HepG2 (cell line): ENCODE measurements around the gene ANK3. TPM values are rescaled to one million over a fixed set of nuclear protein-coding genes. Genes with fewer than 3 reads are reported as not detected.

Experiments
- ATAC-seq: fragments of 200-7000 bp; cut with Tn5 transposase; 3 replicates; pipeline ENCODE4 v1.9.1; 2020; ENCODE audit warnings: mild to moderate bottlenecking, moderate library complexity
- BruUV-seq: library from RNA; stranded (reverse); fragments of 400-500 nt; replicated peaks from 2 replicates; lab custom pipeline; 2021; lab: Mats Ljungman, UMichigan
- CTCF ChIA-PET: fragments of 300-600 bp; formaldehyde crosslinking; extraction: SDS; loops from one replicate; lab custom pipeline; 2021; ENCODE audit warnings: low total read pairs, inconsistent platforms, low intra/inter-chr PET ratio; lab: Yijun Ruan, JAX
- POLR2A ChIA-PET: fragments of 350-600 bp; sonication (Branson Sonifier 250); formaldehyde crosslinking; loops from one replicate; lab custom pipeline; 2020; ENCODE audit warnings: antibody characterized with exemption, inconsistent platforms; lab: Yijun Ruan, JAX
- DNase-seq: peaks from one replicate; pipeline ENCODE4 v3.0.0-alpha.2; 2015; ENCODE audit warnings: low spot score
- FAIRE-seq: peaks from 3 replicates; lab custom pipeline; 2011; peaks lifted over from hg19 to GRCh38; lab: Jason Lieb, UNC
- H2AFZ ChIP-seq: one replicate; pipeline ENCODE4 v1.6.1; 2011; ENCODE audit warnings: low read length, inconsistent platforms
- H3K27ac ChIP-seq: fragments of 300-600 bp; 3 replicates; pipeline ENCODE4 v1.8.0; 2011; ENCODE audit warnings: mixed run types, mild to moderate bottlenecking, mixed read lengths, low read length, inconsistent platforms; ENCODE audit not compliant: insufficient read depth; ENCODE audit errors: extremely low read length
- H3K27me3 ChIP-seq, 2 experiments: fragments of 200-600 bp in 1 of 2; 2 replicates in 1 of 2; 3 replicates in 1 of 2; pipeline versions ENCODE4 v1.6.0 to v1.8.0; 2011; ENCODE audit warnings: low read length in 2 of 2, mild to moderate bottlenecking in 2 of 2, moderate library complexity in 2 of 2, inconsistent platforms in 1 of 2; ENCODE audit not compliant: insufficient read depth in 2 of 2, control insufficient read depth in 1 of 2
- H3K36me3 ChIP-seq, 2 experiments: fragments of 200-600 bp in 1 of 2; replicated peaks in 1 of 2; 2 replicates in 1 of 2; 3 replicates in 1 of 2; pipeline versions ENCODE4 v1.5.1 to v1.8.0; 2011; ENCODE audit warnings: low read length in 2 of 2, inconsistent platforms in 1 of 2; ENCODE audit not compliant: insufficient read depth in 2 of 2, control insufficient read depth in 1 of 2
- H3K4me1 ChIP-seq: 2 replicates; pipeline ENCODE4 v1.5.1; 2012; ENCODE audit warnings: low read length, inconsistent platforms; ENCODE audit not compliant: insufficient read depth
- H3K4me2 ChIP-seq: 2 replicates; pipeline ENCODE4 v1.6.0; 2011; ENCODE audit warnings: low read depth, low read length, inconsistent platforms
- H3K4me3 ChIP-seq, 3 experiments: fragments of 200-600 bp in 1 of 3; sonication (generic), shearing (Covaris generic) in 1 of 3; replicated peaks in 1 of 3; 2 replicates each; pipeline ENCODE4 v1.5.1; 2011 to 2016; ENCODE audit warnings: low read length in 3 of 3, inconsistent platforms in 2 of 3, low read depth in 2 of 3, mild to moderate bottlenecking in 2 of 3, control low read depth in 1 of 3, mixed read lengths in 1 of 3; ENCODE audit not compliant: insufficient read depth in 1 of 3
- H3K79me2 ChIP-seq: one replicate; pipeline ENCODE4 v1.6.1; 2011; ENCODE audit warnings: low read length, inconsistent platforms; ENCODE audit not compliant: insufficient read depth
- H3K9ac ChIP-seq: 2 replicates; pipeline ENCODE4 v1.6.0; 2011; ENCODE audit warnings: mild to moderate bottlenecking, low read depth, low read length, inconsistent platforms; ENCODE audit not compliant: insufficient read depth
- H3K9me3 ChIP-seq: 2 replicates; pipeline ENCODE4 v1.5.1; 2012; ENCODE audit warnings: mild to moderate bottlenecking, low read length
- H4K20me1 ChIP-seq: 2 replicates; pipeline ENCODE4 v1.6.0; 2011; ENCODE audit warnings: inconsistent platforms, mild to moderate bottlenecking, low read length, moderate library complexity; ENCODE audit not compliant: insufficient read depth
- BCL6 ChIP-seq: IDR thresholded peaks from 2 replicates; pipeline ENCODE4 v1.6.1; 2016; ENCODE audit warnings: missing genetic modification reagents, missing compliant biosample characterization
- CBX2 ChIP-seq, 2 experiments: fragments of 200-600 bp in 1 of 2; sonication (generic); formaldehyde crosslinking in 1 of 2; IDR thresholded peaks; 2 replicates each; pipeline versions ENCODE4 v1.7.0 to v1.8.1; 2018 to 2022; ENCODE audit warnings: low read depth in 2 of 2, low read length in 1 of 2, mild to moderate bottlenecking in 1 of 2, missing genetic modification reagents in 1 of 2
- CBX5 ChIP-seq: sonication (generic); formaldehyde crosslinking; IDR thresholded peaks from 2 replicates; pipeline ENCODE4 v1.4.0; 2020; ENCODE audit warnings: missing genetic modification reagents, borderline replicate concordance
- CCAR2 ChIP-seq: fragments of 200-400 bp; formaldehyde crosslinking; optimal IDR thresholded peaks from 2 replicates; pipeline ENCODE3; 2018; ENCODE audit warnings: low read depth, mild to moderate bottlenecking, low read length, moderate library complexity
- ELF3 ChIP-seq: IDR thresholded peaks from 2 replicates; pipeline ENCODE4 v1.6.1; 2016; ENCODE audit warnings: missing genetic modification reagents, missing compliant biosample characterization
- GABPB1 ChIP-seq: IDR thresholded peaks from 2 replicates; pipeline ENCODE4 v1.6.1; 2016; ENCODE audit warnings: mild to moderate bottlenecking, missing genetic modification reagents, moderate library complexity, missing compliant biosample characterization
- IKZF1 ChIP-seq: fragments of 450-650 bp; IDR thresholded peaks from 2 replicates; pipeline ENCODE4 v1.7.1; 2016
- ISL2 ChIP-seq: sonication (generic); formaldehyde crosslinking; IDR thresholded peaks from 2 replicates; pipeline ENCODE4 v1.5.0; 2020; ENCODE audit warnings: missing genetic modification reagents
- MBNL3 ChIP-seq: fragments of 250-450 bp; sonication (Bioruptor Pico); conservative IDR thresholded peaks from 2 replicates; pipeline ENCODE4 v1.8.0; 2022; ENCODE audit warnings: mild to moderate bottlenecking, inconsistent platforms
- MIER3 ChIP-seq: IDR thresholded peaks from 2 replicates; pipeline ENCODE4 v1.6.1; 2016; ENCODE audit warnings: missing compliant biosample characterization, borderline replicate concordance
- MTERF4 ChIP-seq: sonication (generic); formaldehyde crosslinking; IDR thresholded peaks from 2 replicates; pipeline ENCODE4 v1.8.0; 2023; ENCODE audit warnings: mild to moderate bottlenecking, missing genetic modification reagents
- MYC ChIP-seq: sonication (generic); formaldehyde crosslinking; IDR thresholded peaks from 2 replicates; pipeline ENCODE4 v1.9.0; 2021; ENCODE audit warnings: missing genetic modification reagents, borderline replicate concordance
- NFKB2 ChIP-seq: sonication (generic); formaldehyde crosslinking; IDR thresholded peaks from 2 replicates; pipeline ENCODE4 v1.4.0; 2020; ENCODE audit warnings: missing genetic modification reagents, borderline replicate concordance
- SRSF4 ChIP-seq: fragments of 200-400 bp; formaldehyde crosslinking; IDR thresholded peaks from one replicate; pipeline ENCODE4 v1.6.1; 2018; ENCODE audit warnings: mild to moderate bottlenecking, low read depth, low read length, moderate library complexity; ENCODE audit not compliant: poor library complexity, severe bottlenecking
- TRAFD1 ChIP-seq: sonication (generic); formaldehyde crosslinking; IDR thresholded peaks from 2 replicates; pipeline ENCODE4 v1.5.1; 2020; ENCODE audit warnings: missing genetic modification reagents, mild to moderate bottlenecking, borderline replicate concordance
- ZNF614 ChIP-seq: IDR thresholded peaks from 2 replicates; pipeline ENCODE4 v1.6.1; 2018; ENCODE audit warnings: missing biosample characterization, missing genetic modification reagents, inconsistent platforms, borderline replicate concordance
- ZNF737 ChIP-seq: sonication (generic); formaldehyde crosslinking; IDR thresholded peaks from 2 replicates; pipeline ENCODE4 v1.5.0; 2020; ENCODE audit warnings: missing genetic modification reagents, mild to moderate bottlenecking, borderline replicate concordance
- ZNF75D ChIP-seq: sonication (generic); formaldehyde crosslinking; IDR thresholded peaks from 2 replicates; pipeline ENCODE4 v1.8.1; 2023; ENCODE audit warnings: missing genetic modification reagents, mild to moderate bottlenecking, borderline replicate concordance
- ZSCAN21 ChIP-seq: sonication (generic); formaldehyde crosslinking; IDR thresholded peaks from 2 replicates; pipeline ENCODE4 v1.8.0; 2022; ENCODE audit warnings: mild to moderate bottlenecking, missing genetic modification reagents, moderate library complexity, borderline replicate concordance
- ZUFSP ChIP-seq: sonication (generic); formaldehyde crosslinking; IDR thresholded peaks from 2 replicates; pipeline ENCODE4 v1.9.0; 2021; ENCODE audit warnings: missing genetic modification reagents, mild to moderate bottlenecking, borderline replicate concordance
- WGBS: methylation state at CpG from one replicate; pipeline ENCODE4 v1.1.6; 2017; ENCODE audit warnings: low lambda C conversion rate; 5-methylcytosine and 5-hydroxymethylcytosine counted together
- in situ Hi-C: cut with HindIII; loops from 2 replicates; pipeline ENCODE4 v1.10.0; 2017; ENCODE audit warnings: low pct_unique_long_range_greater_than_20kb; ENCODE audit not compliant: extremely low pct_ligation_motif_present
- intact Hi-C: fragments of 100-400 bp; cut with micrococcal nuclease; formaldehyde crosslinking; loops from one replicate; pipeline ENCODE4 v1.10.0; 2022; ENCODE audit not compliant: unreplicated experiment
- polyA plus RNA-seq, 8 experiments: library from polyadenylated mRNA; depleted of rRNA in 3 of 8; stranded (reverse) in 7 of 8; unstranded in 1 of 8; fragments of >200 nt; fragmentation: Illumina TruSeq in 4 of 8; extraction: Trizol in 4 of 8; gene quantifications; 2 replicates each; pipeline versions ENCODE4 v1.2.1 to v1.2.3, GENCODE V29; 2011 to 2016; ENCODE audit warnings: low read depth in 4 of 8, missing spikeins in 1 of 8, mixed read lengths in 1 of 8; ENCODE audit not compliant: insufficient read depth in 1 of 8
- total RNA-seq, 5 experiments: library from RNA; depleted of rRNA; stranded (reverse); fragments of >200 nt; fragmentation: Illumina TruSeq; extraction: Trizol; gene quantifications; 2 replicates each; pipeline ENCODE4 v1.2.3, GENCODE V29; 2016; ENCODE audit warnings: low read depth in 1 of 5

The ANK3 gene
- total and polyA plus RNA-seq, 2 of the 13 experiments (the other 11 are each of a cell fraction or from before 2014, with no cell fraction given) = not detected

GRCh38 chr10:60422809-60423208, 33.1 kb upstream of the ANK3 start:
- 2% methylated on average over 5 of the region's 5 CpGs for WGBS
- in situ Hi-C loops = no loop called here
- H3K36me3 ChIP-seq = no peaks in the 10 kb centered on the region
- peak overlapping the region in 2 of 3 experiments; percentile 34 to 49; a peak in 3 of 6 replicates for H3K4me3 ChIP-seq
- FAIRE-seq (peak; percentile 93), ATAC-seq (peak; percentile 100), DNase-seq (peak; percentile 84)
- ChIA-PET POLR2A (no interaction called here), CTCF (no interaction called here)
- H3K4me1 ChIP-seq = peaks cover 27% of the 10 kb centered on the region
- H3K9me3 ChIP-seq = no peaks in the 10 kb centered on the region
- no peaks in the 10 kb centered on the region for H3K79me2 ChIP-seq
- no TSS peak for BruUV-seq
- 0 out of 5 replicates have a peak, but pooled peaks cover 0 to 2% of the 10 kb centered on the region in 2 experiments for H3K27me3 ChIP-seq
- H3K9ac ChIP-seq = peak overlapping the region; percentile 6; the same call in 1 of the 2 replicates
- H2AFZ ChIP-seq = no peak overlapping the region
- peak overlapping the region; percentile 68 for H3K27ac ChIP-seq
- H4K20me1 ChIP-seq = no peaks in the 10 kb centered on the region
- intact Hi-C loops = no loop called here
- H3K4me2 ChIP-seq = peak overlapping the region; percentile 56
- no peak for TF ChIP-seq CCAR2
- TF ChIP-seq ZNF737 (CRISPR knock-in tag) = no peak
- peak; percentile 69 for TF ChIP-seq BCL6 (CRISPR knock-in tag)
- no peak for TF ChIP-seq ZNF75D (CRISPR knock-in tag)
- no peak for TF ChIP-seq GABPB1 (CRISPR knock-in tag)
- no peak for TF ChIP-seq MYC (CRISPR knock-in tag)
- 0 out of 2 replicates have a peak, but pooled peaks have one; percentile 33 for TF ChIP-seq ZNF614 (CRISPR knock-in tag)
- no peak for TF ChIP-seq MTERF4
- no peak for TF ChIP-seq MBNL3 (CRISPR knock-in tag)
- peak; percentile 73 for TF ChIP-seq ISL2 (CRISPR knock-in tag)
- no peak for TF ChIP-seq SRSF4
- TF ChIP-seq ELF3 (CRISPR knock-in tag) = peak; percentile 73
- TF ChIP-seq NFKB2 (CRISPR knock-in tag) = no peak
- TF ChIP-seq IKZF1 = no peak
- TF ChIP-seq ZUFSP (CRISPR knock-in tag) = no peak
- TF ChIP-seq MIER3 = 0 out of 2 replicates have a peak, but pooled peaks have one; percentile 69
- 0 out of 2 replicates have a peak, but pooled peaks have one; percentile 16 for TF ChIP-seq CBX2 (IDR thresholded peaks at IDR 0.05; ENCODE audit: low read depth, low read length)
- TF ChIP-seq CBX2 (CRISPR knock-in tag; IDR thresholded peaks at IDR 0.05; ENCODE audit: low read depth) = no peak
- TF ChIP-seq CBX5 (CRISPR knock-in tag) = no peak
- no peak for TF ChIP-seq ZSCAN21 (CRISPR knock-in tag)
- TF ChIP-seq TRAFD1 (CRISPR knock-in tag) = no peak
